Measurements from ENCODE around the gene P2RY6.

GRCh38 chr11:73275381-73275750 lies 3.2 kb downstream of the P2RY6 start:
- TF ChIP-seq POLR2A (IDR thresholded peaks at IDR 0.05) (no peak), CTCF (IDR thresholded peaks at IDR 0.05) (no peak), EP300 (IDR thresholded peaks at IDR 0.05) (no peak), POLR2AphosphoS5 (IDR thresholded peaks at IDR 0.05) (no peak)
